Ovary (tissue), 3 donors: ENCODE data around the gene GRID2IP.

Source experiments
- EP300 ChIP-seq: sonication (generic); formaldehyde crosslinking; IDR thresholded peaks from one replicate; pipeline ENCODE4 v1.6.1; 2017; ENCODE audit warnings: antibody characterized with exemption
- POLR2A ChIP-seq: fragments of 450-650 bp; IDR thresholded peaks from one replicate; pipeline ENCODE4 v1.6.1; 2017; ENCODE audit warnings: antibody characterized with exemption, mild to moderate bottlenecking, moderate library complexity
- TF ChIP-seq, protein P1 (sequence below), 3 donors: fragments of 450-650 bp in 2 of 3; fragments of 200-600 bp in 1 of 3; IDR thresholded peaks; one replicate each; pipeline versions ENCODE4 v1.5.1 to v1.8.0; 2016 to 2022; ENCODE audit warnings: antibody characterized with exemption in 3 of 3, mild to moderate bottlenecking in 1 of 3
- donor health status: DM: no; HTN: no; CAD: no.

DNA sequence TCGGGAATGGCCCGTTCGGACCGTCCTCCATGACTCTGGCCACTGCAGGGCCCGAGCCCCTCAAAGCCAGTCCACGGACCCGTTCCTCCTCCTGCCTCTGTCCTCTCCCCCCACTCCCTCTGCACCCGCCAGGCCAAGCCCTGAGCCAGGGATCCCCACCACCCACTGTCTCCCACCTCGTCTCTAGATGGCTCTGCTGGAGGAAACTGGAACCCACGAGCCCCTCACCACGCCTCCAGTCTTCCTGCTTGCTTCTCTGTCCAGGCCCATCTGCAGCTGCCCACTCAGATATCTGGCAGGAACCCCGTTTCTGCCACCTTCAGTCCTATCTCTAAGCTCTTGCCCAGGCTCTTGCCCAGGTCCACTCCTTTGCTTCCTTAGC is 24.3 kb downstream of the GRID2IP start:
- TF ChIP-seq, protein P1, sequence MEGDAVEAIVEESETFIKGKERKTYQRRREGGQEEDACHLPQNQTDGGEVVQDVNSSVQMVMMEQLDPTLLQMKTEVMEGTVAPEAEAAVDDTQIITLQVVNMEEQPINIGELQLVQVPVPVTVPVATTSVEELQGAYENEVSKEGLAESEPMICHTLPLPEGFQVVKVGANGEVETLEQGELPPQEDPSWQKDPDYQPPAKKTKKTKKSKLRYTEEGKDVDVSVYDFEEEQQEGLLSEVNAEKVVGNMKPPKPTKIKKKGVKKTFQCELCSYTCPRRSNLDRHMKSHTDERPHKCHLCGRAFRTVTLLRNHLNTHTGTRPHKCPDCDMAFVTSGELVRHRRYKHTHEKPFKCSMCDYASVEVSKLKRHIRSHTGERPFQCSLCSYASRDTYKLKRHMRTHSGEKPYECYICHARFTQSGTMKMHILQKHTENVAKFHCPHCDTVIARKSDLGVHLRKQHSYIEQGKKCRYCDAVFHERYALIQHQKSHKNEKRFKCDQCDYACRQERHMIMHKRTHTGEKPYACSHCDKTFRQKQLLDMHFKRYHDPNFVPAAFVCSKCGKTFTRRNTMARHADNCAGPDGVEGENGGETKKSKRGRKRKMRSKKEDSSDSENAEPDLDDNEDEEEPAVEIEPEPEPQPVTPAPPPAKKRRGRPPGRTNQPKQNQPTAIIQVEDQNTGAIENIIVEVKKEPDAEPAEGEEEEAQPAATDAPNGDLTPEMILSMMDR (IDR thresholded peaks at IDR 0.05) = no peak
- no peak for TF ChIP-seq EP300
- no peak for TF ChIP-seq POLR2A
